22Rv1 (cell line): ENCODE data around the gene FBXL16.

Source experiments
- H3K27ac ChIP-seq: fragments of 450-650 bp; 2 replicates; pipeline ENCODE4 v1.5.1; 2017
- CTCF ChIP-seq: fragments of 450-650 bp; IDR thresholded peaks from 2 replicates; pipeline ENCODE4 v1.5.1; 2017; ENCODE audit warnings: mild to moderate bottlenecking
- ZFX ChIP-seq: fragments of 450-650 bp; IDR thresholded peaks from 2 replicates; pipeline ENCODE4 v1.6.1; 2017; ENCODE audit warnings: antibody characterized with exemption, borderline replicate concordance

FBXL16 gene

DNA sequence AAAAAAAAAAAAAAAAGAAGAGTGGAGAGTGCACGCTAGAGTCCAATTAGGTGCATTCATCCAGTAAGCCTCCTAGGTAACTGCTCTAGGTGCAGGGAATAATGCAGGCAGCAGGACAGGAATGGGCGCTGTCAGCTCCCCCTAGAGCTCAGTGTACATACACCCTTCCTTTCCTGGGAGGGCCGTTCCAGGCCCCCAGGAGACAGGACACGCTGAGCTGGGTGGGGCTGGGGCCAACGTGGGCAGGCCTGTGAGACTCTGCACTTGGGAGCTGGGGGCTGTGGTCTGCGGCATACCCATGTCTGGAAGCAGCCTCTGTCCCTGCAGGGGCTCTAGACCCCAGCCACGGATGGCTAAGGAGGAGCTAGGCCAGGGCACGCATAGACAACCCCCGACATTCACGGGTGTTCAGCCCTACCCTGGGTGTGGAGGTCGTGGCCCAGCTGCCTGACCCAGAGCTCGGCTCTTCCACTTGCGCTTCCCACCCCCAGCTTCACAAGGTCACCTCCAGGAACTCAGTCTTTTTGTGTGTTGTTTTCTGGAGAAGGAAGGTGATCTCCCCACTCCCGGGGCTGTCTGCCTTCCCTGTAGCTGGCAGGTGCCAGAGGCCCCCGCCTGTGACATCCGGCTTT lies 14.3 kb upstream of the FBXL16 start:
- peak overlapping the region; percentile 98 for H3K27ac ChIP-seq
- no peak for TF ChIP-seq ZFX
- peak; percentile 38; the same call in 1 of the 2 replicates for TF ChIP-seq CTCF

GRCh38 chr16:718922-719321 lies 13.3 kb upstream of the FBXL16 start:
- no peak for TF ChIP-seq ZFX
- TF ChIP-seq CTCF: no peak
- H3K27ac ChIP-seq: peak overlapping the region; percentile 98

DNA sequence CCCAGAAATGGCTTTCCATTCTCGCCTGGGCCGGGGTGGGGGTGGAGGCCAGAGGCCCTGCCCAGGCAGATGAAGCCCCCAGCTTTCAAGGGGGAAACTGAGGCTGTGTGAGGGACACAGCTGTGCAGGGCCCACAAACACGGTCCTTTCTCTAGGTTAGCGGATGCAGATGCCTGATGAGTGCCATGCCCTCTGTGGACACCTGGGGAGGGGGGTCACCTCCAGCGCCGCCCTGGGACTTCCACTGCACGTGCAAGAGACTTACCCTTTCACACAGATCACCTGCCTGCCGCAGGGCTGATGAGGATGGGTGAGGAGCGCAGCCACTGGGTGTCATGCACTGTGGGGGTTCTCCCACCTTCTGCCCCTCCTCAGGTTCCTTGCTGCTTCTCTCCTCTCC lies 12.8 kb upstream of the FBXL16 start:
- no peak for TF ChIP-seq CTCF
- TF ChIP-seq ZFX: no peak
- H3K27ac ChIP-seq: peak overlapping the region; percentile 98

- H3K27ac ChIP-seq: peak overlapping the region; percentile 98
Measured at GRCh38 chr16:717450-718245, 12.0 kb upstream of the FBXL16 start.

GRCh38 chr16:716768-717325 lies 11.2 kb upstream of the FBXL16 start:
- H3K27ac ChIP-seq: peak overlapping the region; percentile 98
- TF ChIP-seq ZFX: no peak
- TF ChIP-seq CTCF: no peak

More at GRCh38 chr16:717450-718245, 12.0 kb upstream of the FBXL16 start:
- no peak for TF ChIP-seq CTCF
- no peak for TF ChIP-seq ZFX

- peak overlapping the region; percentile 98 for H3K27ac ChIP-seq
- no peak for TF ChIP-seq CTCF
Measured at GRCh38 chr16:716200-716568, 10.6 kb upstream of the FBXL16 start.

DNA sequence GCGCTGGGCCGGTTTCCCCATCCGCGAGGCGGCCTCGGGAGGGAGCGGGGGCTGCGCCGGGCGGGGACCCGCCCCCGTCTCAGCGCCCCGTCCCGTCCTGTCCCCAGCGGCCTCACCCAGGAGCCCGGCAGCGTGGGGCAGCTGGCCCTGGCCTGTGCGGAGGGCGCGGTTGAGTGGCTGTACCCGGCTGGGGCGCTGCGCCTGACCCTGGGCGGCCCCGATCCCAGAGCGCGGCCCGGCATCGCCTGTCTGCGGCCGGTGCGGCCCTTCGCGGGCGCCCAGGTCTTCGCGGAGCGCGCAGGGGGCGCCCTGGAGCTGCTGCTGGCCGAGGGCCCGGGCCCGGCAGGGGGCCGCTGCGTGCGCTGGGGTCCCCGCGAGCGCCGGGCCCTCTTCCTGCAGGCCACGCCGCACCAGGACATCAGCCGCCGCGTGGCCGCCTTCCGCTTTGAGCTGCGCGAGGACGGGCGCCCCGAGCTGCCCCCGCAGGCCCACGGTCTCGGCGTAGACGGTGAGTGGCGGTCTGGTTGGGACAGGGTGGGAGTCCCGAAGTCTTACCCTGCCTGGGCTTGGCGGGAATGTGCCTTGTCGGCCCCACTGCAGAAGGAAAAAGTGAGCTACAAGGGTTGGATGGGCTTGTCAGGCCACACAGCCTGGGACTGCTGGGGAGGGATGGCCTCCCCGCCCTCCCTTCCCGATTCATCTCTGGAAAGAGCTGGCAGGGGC lies 10.0 kb upstream of the FBXL16 start:
- TF ChIP-seq CTCF: peak; percentile 68
- no peak for TF ChIP-seq ZFX
- H3K27ac ChIP-seq: peak overlapping the region; percentile 98
